ENCODE measurements around the gene IRS1.

- TF ChIP-seq SUZ12 (IDR thresholded peaks at IDR 0.05; ENCODE audit: extremely low read depth, insufficient read depth, insufficient read length), result no peak
- TF ChIP-seq YY1 (IDR thresholded peaks at IDR 0.05; ENCODE audit: insufficient read depth, insufficient read length), result no peak
- TF ChIP-seq ZNF274 (IDR thresholded peaks at IDR 0.05; ENCODE audit: low read depth, low read length), result no peak
Observed at GRCh38 chr2:226727251-226727650, 72.4 kb downstream of the IRS1 start.
